Stimulated activated CD4-positive, alpha-beta T cell treated with anti-CD3 and anti-CD28 coated beads, Interleukin-1b, Interleukin-23, amount 100 ng/mL, for 4 hours (primary cell): ENCODE results near the gene COX17.

Experiments used
- DNase-seq, 2 donors: peaks; one replicate each; pipeline ENCODE4 v3.0.0-alpha.2; 2020; ENCODE audit warnings: low read depth in 2 of 2

Gene COX17

GRCh38 chr3:119624002-119624720 is 53.0 kb downstream of the COX17 start:
- DNase-seq = no peak

- no peak for DNase-seq
Measured at GRCh38 chr3:119620899-119621298, 56.3 kb downstream of the COX17 start.
